ENCODE data around the gene LEMD2. TPM values are rescaled to one million over a fixed set of nuclear protein-coding genes. Genes with fewer than 3 reads are reported as not detected.

Gene LEMD2
- total RNA-seq, 1 experiment from 2014 or later, result 65.9 TPM

DNA sequence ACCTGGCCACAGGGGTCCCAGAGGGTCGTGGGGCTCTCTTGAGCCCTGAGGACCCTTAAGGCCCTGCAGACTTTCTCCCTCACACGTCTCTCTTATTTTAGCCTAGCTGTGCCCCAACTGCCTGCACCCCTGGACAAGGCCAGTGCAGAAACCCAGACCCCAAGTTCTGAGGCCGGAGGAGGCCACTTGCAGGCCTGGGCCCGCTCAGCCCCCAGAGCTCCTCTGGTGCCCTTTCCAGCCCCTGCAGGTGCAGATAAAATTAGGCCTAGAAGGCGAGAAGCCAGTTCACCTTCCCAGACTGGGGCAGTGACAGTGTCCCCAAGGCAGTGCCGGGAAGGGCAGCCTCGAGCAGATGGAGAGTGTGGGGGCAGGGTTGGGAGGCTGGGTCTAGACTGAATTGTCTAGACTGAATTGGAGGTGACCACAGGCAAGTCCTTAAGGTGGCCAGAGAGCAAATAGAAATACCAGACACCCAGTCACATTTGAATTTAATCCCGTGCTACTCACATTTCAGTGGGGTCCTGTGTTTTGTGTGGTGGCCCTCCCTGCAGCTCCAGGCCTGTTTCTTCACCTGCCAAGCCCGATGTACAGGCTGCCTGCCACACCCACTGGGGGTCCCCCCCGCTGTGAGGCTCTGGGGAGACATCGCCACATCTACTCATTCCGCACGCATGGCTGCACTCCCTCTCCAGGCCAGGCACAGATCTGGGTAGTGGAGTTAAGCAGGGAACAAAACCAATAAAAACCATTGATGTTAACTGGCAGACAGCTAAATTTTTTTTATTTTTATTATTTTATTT, 33.7 kb downstream of the LEMD2 start:
- intact Hi-C loops (cut with micrococcal nuclease; ENCODE audit: unreplicated experiment), result no loop called here
- Histone ChIP-seq H3F3A (ENCODE audit: insufficient read depth, low read depth) (peaks cover 13% of the 10 kb centered on the region; the same call in 1 of the 2 replicates), H3K79me2 (ENCODE audit: low read depth) (no peaks in the 10 kb centered on the region), H3K9me3 (ENCODE audit: insufficient read depth, low read depth) (no peaks in the 10 kb centered on the region), H2AFZ (no peak overlapping the region), H3K9me2 (ENCODE audit: insufficient read depth) (no peaks in the 10 kb centered on the region), H3K4me3 (no peak overlapping the region), H3K4me2 (0 out of 2 replicates have a peak overlapping the region, but pooled peaks have one; percentile 16), H3K4me1 (replicated peaks; ENCODE audit: insufficient read depth) (peaks cover 50% of the 10 kb centered on the region), H3K27ac (no peak overlapping the region), H3K27me3 (ENCODE audit: insufficient read depth, low read depth) (no peaks in the 10 kb centered on the region), H3K36me3 (ENCODE audit: low read depth) (no peaks in the 10 kb centered on the region), H4K20me1 (ENCODE audit: insufficient read depth) (no peaks in the 10 kb centered on the region)
- peak; percentile 36 to 47 for DNase-seq
- no TSS peak for BruUV-seq (replicated peaks)
- TF ChIP-seq EZH2 (IDR thresholded peaks at IDR 0.05; ENCODE audit: low read depth), result no peak
- no peak for TF ChIP-seq CTCF (conservative IDR thresholded peaks at IDR 0.05)
- ChIA-PET CTCF (no interaction called here), POLR2A (ENCODE audit: unreplicated experiment) (interaction anchor here (0.7 kb wide), 1 partner anchor 12 kb away, joined by 14 read pairs; no protein-coding TSS in a partner anchor)

DNA sequence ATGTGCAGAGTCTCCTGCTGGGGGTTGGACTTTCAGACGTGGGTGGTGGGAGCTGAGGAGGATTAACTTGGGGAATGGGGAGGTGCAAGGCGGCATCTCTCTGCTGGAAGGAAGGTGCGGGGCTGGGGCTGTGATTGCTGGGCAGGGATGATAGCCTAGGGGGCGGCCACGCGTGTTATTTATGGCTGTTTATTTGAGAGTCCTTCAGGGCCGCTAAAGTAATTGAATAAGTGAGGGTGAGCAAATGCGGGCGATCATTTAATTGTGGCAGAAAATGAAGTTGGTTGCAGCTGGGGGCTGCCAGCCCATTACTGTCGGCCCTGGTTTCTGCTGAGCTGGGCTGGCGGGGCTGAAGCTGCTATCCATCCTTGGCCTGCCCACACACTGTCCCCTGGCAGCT, 34.7 kb downstream of the LEMD2 start:
- no peaks in the 10 kb centered on the region for H4K20me1 ChIP-seq (ENCODE audit: insufficient read depth)
- H3K4me1 ChIP-seq (replicated peaks; ENCODE audit: insufficient read depth), result peaks cover 50% of the 10 kb centered on the region
- no peaks in the 10 kb centered on the region for H3K9me2 ChIP-seq (ENCODE audit: insufficient read depth)
- no peak overlapping the region for H2AFZ ChIP-seq
- H3K4me3 ChIP-seq, result no peak overlapping the region
- H3K4me2 ChIP-seq, result no peak overlapping the region
- intact Hi-C loops (cut with micrococcal nuclease; ENCODE audit: unreplicated experiment), result no loop called here
- no peaks in the 10 kb centered on the region for H3K79me2 ChIP-seq (ENCODE audit: low read depth)
- POLR2A ChIA-PET (ENCODE audit: unreplicated experiment), result no interaction called here
- no peaks in the 10 kb centered on the region for H3K27me3 ChIP-seq (ENCODE audit: insufficient read depth, low read depth)
- no peak for TF ChIP-seq EZH2 (IDR thresholded peaks at IDR 0.05; ENCODE audit: low read depth)
- no peak for TF ChIP-seq CTCF (conservative IDR thresholded peaks at IDR 0.05)
- H3K9me3 ChIP-seq (ENCODE audit: insufficient read depth, low read depth), result no peaks in the 10 kb centered on the region
- no peak for DNase-seq
- H3K36me3 ChIP-seq (ENCODE audit: low read depth), result no peaks in the 10 kb centered on the region
- CTCF ChIA-PET, result no interaction called here
- peaks cover 16% of the 10 kb centered on the region; the same call in 1 of the 2 replicates for H3F3A ChIP-seq (ENCODE audit: insufficient read depth, low read depth)
- no TSS peak for BruUV-seq (replicated peaks)
- H3K27ac ChIP-seq, result no peak overlapping the region

DNA sequence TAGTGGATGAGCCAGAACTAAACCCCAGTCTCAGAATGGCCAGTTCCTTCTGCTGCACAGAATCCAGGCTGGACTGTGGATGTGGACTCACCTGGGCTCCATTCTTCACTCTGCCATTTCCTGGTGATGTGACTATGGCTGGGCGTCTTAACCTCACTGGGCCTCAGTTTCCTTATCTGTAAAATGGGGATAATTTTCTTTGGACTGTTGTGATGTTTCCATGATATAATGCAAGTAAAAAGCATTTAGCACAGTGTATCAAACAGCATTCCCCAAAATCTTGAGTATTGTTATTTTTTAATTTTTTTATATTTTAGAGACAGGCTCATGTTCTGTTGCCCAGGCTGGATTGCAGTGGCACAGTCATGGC, 36.3 kb downstream of the LEMD2 start:
- H3K36me3 ChIP-seq (ENCODE audit: low read depth), result no peaks in the 10 kb centered on the region
- H3K4me2 ChIP-seq, result no peak overlapping the region
- BruUV-seq (replicated peaks), result no TSS peak
- peaks cover 9% of the 10 kb centered on the region; the same call in 1 of the 2 replicates for H3F3A ChIP-seq (ENCODE audit: insufficient read depth, low read depth)
- H3K4me3 ChIP-seq, result no peak overlapping the region
- no peaks in the 10 kb centered on the region for H3K9me2 ChIP-seq (ENCODE audit: insufficient read depth)
- ChIA-PET POLR2A (ENCODE audit: unreplicated experiment) (no interaction called here), CTCF (no interaction called here)
- H4K20me1 ChIP-seq (ENCODE audit: insufficient read depth), result no peaks in the 10 kb centered on the region
- no peaks in the 10 kb centered on the region for H3K9me3 ChIP-seq (ENCODE audit: insufficient read depth, low read depth)
- no peak for DNase-seq
- H3K27ac ChIP-seq, result no peak overlapping the region
- no peaks in the 10 kb centered on the region for H3K27me3 ChIP-seq (ENCODE audit: insufficient read depth, low read depth)
- H2AFZ ChIP-seq, result no peak overlapping the region
- H3K4me1 ChIP-seq (replicated peaks; ENCODE audit: insufficient read depth), result peaks cover 48% of the 10 kb centered on the region
- intact Hi-C loops (cut with micrococcal nuclease; ENCODE audit: unreplicated experiment), result no loop called here
- no peak for TF ChIP-seq CTCF (conservative IDR thresholded peaks at IDR 0.05)
- no peak for TF ChIP-seq EZH2 (IDR thresholded peaks at IDR 0.05; ENCODE audit: low read depth)
- no peaks in the 10 kb centered on the region for H3K79me2 ChIP-seq (ENCODE audit: low read depth)

All from PC-9 (cell line).